ENCODE measurements around the gene TMEM170A.

GRCh38 chr16:75459691-75460090 lies 4.8 kb downstream of the TMEM170A start:
- TF ChIP-seq CTCF (IDR thresholded peaks at IDR 0.05; ENCODE audit: borderline replicate concordance, extremely low read depth, low read length, poor library complexity, severe bottlenecking) (no peak), EZH2 (IDR thresholded peaks at IDR 0.05; ENCODE audit: borderline replicate concordance, low read depth, low read length, severe bottlenecking) (no peak)
